Activated naive CD4-positive, alpha-beta T cell treated with Interleukin-2 at 50 U/mL for 16 hours (primary cell): Measurements from ENCODE around the gene MOCOS.
A peak's percentile ranks its signal among the peaks of the same experiment; 100 is the strongest.

ENCODE experiments used
- DNase-seq: peaks from one replicate; pipeline ENCODE4 v3.0.0-alpha.2; 2020

The MOCOS gene

GRCh38 chr18:36279001-36279400 is 91.7 kb downstream of the MOCOS start:
- no peak for DNase-seq

- no peak for DNase-seq
These were observed 94.6 kb downstream of the MOCOS start for GRCh38 chr18:36281936-36282335.

- DNase-seq: no peak
These were observed 96.2 kb downstream of the MOCOS start for GRCh38 chr18:36283448-36283847.

- DNase-seq: no peak
These were observed 97.0 kb downstream of the MOCOS start for GRCh38 chr18:36284268-36284667.

GRCh38 chr18:36284671-36285295 is 97.5 kb downstream of the MOCOS start:
- peak; percentile 28 for DNase-seq

- no peak for DNase-seq
These were observed 100.4 kb downstream of the MOCOS start for GRCh38 chr18:36287653-36288052.

- no peak for DNase-seq
These were observed 101.4 kb downstream of the MOCOS start for GRCh38 chr18:36288689-36289088.

- DNase-seq: no peak
These were observed 106.7 kb downstream of the MOCOS start for GRCh38 chr18:36294031-36294430.

GRCh38 chr18:36295214-36295613 is 107.9 kb downstream of the MOCOS start:
- no peak for DNase-seq

- DNase-seq: no peak
These were observed 108.6 kb downstream of the MOCOS start for GRCh38 chr18:36295880-36296301.

GRCh38 chr18:36296650-36297416 is 109.5 kb downstream of the MOCOS start:
- peak; percentile 7 for DNase-seq

GRCh38 chr18:36297417-36298125 is 110.3 kb downstream of the MOCOS start, which contains the start of gene FHOD3:
Gene FHOD3 (plus strand): TSS chr18:36297713. CDS start chr18:36297836, 123 bp downstream.
- DNase-seq: no peak

- no peak for DNase-seq
These were observed 110.9 kb downstream of the MOCOS start for GRCh38 chr18:36298126-36298741.

- no peak for DNase-seq
These were observed 111.7 kb downstream of the MOCOS start for GRCh38 chr18:36299015-36299414.

- no peak for DNase-seq
These were observed 112.9 kb downstream of the MOCOS start for GRCh38 chr18:36300211-36300610.

GRCh38 chr18:36301884-36302283 is 114.6 kb downstream of the MOCOS start:
- no peak for DNase-seq

GRCh38 chr18:36302676-36303075 is 115.4 kb downstream of the MOCOS start:
- no peak for DNase-seq

GRCh38 chr18:36303211-36303844 is 116.0 kb downstream of the MOCOS start:
- no peak for DNase-seq

- no peak for DNase-seq
These were observed 117.4 kb downstream of the MOCOS start for GRCh38 chr18:36304723-36305122.

GRCh38 chr18:36305375-36305774 is 118.1 kb downstream of the MOCOS start:
- no peak for DNase-seq

GRCh38 chr18:36307513-36307912 is 120.2 kb downstream of the MOCOS start:
- no peak for DNase-seq

- DNase-seq: no peak
These were observed 121.6 kb downstream of the MOCOS start for GRCh38 chr18:36308711-36309435.
